Keratinocyte (primary cell): ENCODE data around the gene COX4I2. TPM values are rescaled to one million over a fixed set of nuclear protein-coding genes. Genes with fewer than 3 reads are reported as not detected.

Source experiments
- DNase-seq: peaks from one replicate; pipeline ENCODE4 v3.0.0-alpha.2; 2011; ENCODE audit warnings: low read depth, missing footprints, low spot score
- FAIRE-seq: peaks from 2 replicates; lab custom pipeline; 2011; peaks lifted over from hg19 to GRCh38; lab: Jason Lieb, UNC
- H2AFZ ChIP-seq: 2 replicates; pipeline ENCODE4 v1.6.0; 2012; ENCODE audit warnings: low read length, control low read depth, inconsistent platforms; ENCODE audit not compliant: control insufficient read depth
- H3K27ac ChIP-seq: 2 replicates; pipeline ENCODE4 v1.5.1; 2011; ENCODE audit warnings: low read length; ENCODE audit not compliant: control insufficient read depth, insufficient read depth
- H3K27me3 ChIP-seq: 3 replicates; pipeline ENCODE4 v1.6.0; 2011; ENCODE audit warnings: low read length; ENCODE audit not compliant: control insufficient read depth, insufficient read depth; ENCODE audit errors: extremely low read depth
- H3K36me3 ChIP-seq, 2 experiments: 2 replicates in 1 of 2; 3 replicates in 1 of 2; pipeline ENCODE4 v1.5.1; 2011; ENCODE audit warnings: low read length in 2 of 2, mild to moderate bottlenecking in 1 of 2; ENCODE audit not compliant: control insufficient read depth in 2 of 2, insufficient read depth in 2 of 2; ENCODE audit errors: extremely low read depth in 1 of 2
- H3K4me1 ChIP-seq: 3 replicates; pipeline ENCODE4 v1.5.1; 2011; ENCODE audit warnings: low read length; ENCODE audit not compliant: control insufficient read depth, insufficient read depth; ENCODE audit errors: extremely low read depth
- H3K4me2 ChIP-seq: 3 replicates; pipeline ENCODE4 v1.6.0; 2011; ENCODE audit warnings: low read depth, low read length; ENCODE audit not compliant: control insufficient read depth, insufficient read depth; ENCODE audit errors: extremely low read depth
- H3K4me3 ChIP-seq, 3 experiments: fragments of 200-600 bp in 1 of 3; sonication (generic) in 1 of 3; 2 replicates in 2 of 3; 3 replicates in 1 of 3; pipeline ENCODE4 v1.5.1; 2011 to 2016; ENCODE audit warnings: low read length in 3 of 3, mild to moderate bottlenecking in 3 of 3, control low read depth in 2 of 3, inconsistent platforms in 1 of 3, low read depth in 1 of 3, mixed read lengths in 1 of 3, mixed run types in 1 of 3, moderate library complexity in 1 of 3; ENCODE audit not compliant: control insufficient read depth in 2 of 3, insufficient read depth in 2 of 3; ENCODE audit errors: extremely low read depth in 1 of 3
- H3K79me2 ChIP-seq: 2 replicates; pipeline ENCODE4 v1.6.0; 2012; ENCODE audit warnings: low read length; ENCODE audit not compliant: control insufficient read depth, insufficient read depth
- H3K9ac ChIP-seq: 3 replicates; pipeline ENCODE4 v1.6.0; 2011; ENCODE audit warnings: low read length; ENCODE audit not compliant: control insufficient read depth, insufficient read depth; ENCODE audit errors: extremely low read depth
- H3K9me1 ChIP-seq: 3 replicates; pipeline ENCODE4 v1.6.0; 2011; ENCODE audit warnings: low read length; ENCODE audit not compliant: control insufficient read depth, insufficient read depth; ENCODE audit errors: extremely low read depth
- H3K9me3 ChIP-seq: 2 replicates; pipeline ENCODE4 v1.5.1; 2012; ENCODE audit warnings: low read depth, low read length; ENCODE audit not compliant: control insufficient read depth
- H4K20me1 ChIP-seq: 3 replicates; pipeline ENCODE4 v1.6.0; 2011; ENCODE audit warnings: low read length; ENCODE audit not compliant: control insufficient read depth, insufficient read depth; ENCODE audit errors: extremely low read depth
- EZH2 ChIP-seq: IDR thresholded peaks from one replicate; pipeline ENCODE4 v1.6.1; 2012; ENCODE audit warnings: inconsistent platforms, mild to moderate bottlenecking, low read length, moderate library complexity
- dilution Hi-C: fragments of 300-500 bp; cut with MboI; formaldehyde crosslinking; loops from one replicate; pipeline ENCODE4 v1.7.0; 2020; ENCODE audit warnings: low sequenced_read_pairs; ENCODE audit not compliant: extremely low pct_ligation_motif_present
- polyA plus RNA-seq, 5 experiments: library from polyadenylated mRNA; depleted of rRNA in 3 of 5; stranded (reverse) in 3 of 5; stranded (forward) in 1 of 5; unstranded in 1 of 5; fragments of >200 nt; gene quantifications; 1 replicate in 1 of 5; 2 replicates in 3 of 5; 3 replicates in 1 of 5; pipeline versions ENCODE4 v1.2.1 to v1.2.3, GENCODE V29; 2011 to 2012; ENCODE audit warnings: missing spikeins in 2 of 5, low read depth in 1 of 5, low replicate concordance in 1 of 5
- TF ChIP-seq, protein P1 (sequence below), 3 experiments: IDR thresholded peaks in 1 of 3; conservative IDR thresholded peaks in 1 of 3; optimal IDR thresholded peaks in 1 of 3; 2 replicates in 2 of 3; 3 replicates in 1 of 3; pipeline versions ENCODE3 to v1.5.1; 2011; ENCODE audit warnings: low read length in 3 of 3, mild to moderate bottlenecking in 3 of 3, moderate library complexity in 2 of 3, control low read depth in 1 of 3, inconsistent platforms in 1 of 3; ENCODE audit not compliant: insufficient read depth in 2 of 3; ENCODE audit errors: extremely low read depth in 1 of 3

Gene COX4I2
- polyA plus RNA-seq, 1 donor (not counting 4 experiments of a cell fraction or from before 2014, with no cell fraction given): not detected

- Histone ChIP-seq H3K4me1 (peaks cover 5% of the 10 kb centered on the region), H3K4me2 (no peak overlapping the region), H3K9me1 (no peaks in the 10 kb centered on the region), H3K9me3 (no peaks in the 10 kb centered on the region), H3K27me3 (no peaks in the 10 kb centered on the region), H2AFZ (no peak overlapping the region), H3K36me3 (peaks cover 35 to 44% of the 10 kb centered on the region in 2 experiments), H4K20me1 (peaks cover 6% of the 10 kb centered on the region), H3K27ac (no peak overlapping the region), H3K79me2 (peaks cover 76% of the 10 kb centered on the region), H3K9ac (no peak overlapping the region), H3K4me3 (no peak overlapping the region)
- DNase-seq (no peak), FAIRE-seq (no peak)
- no peak for TF ChIP-seq EZH2
- TF ChIP-seq, protein P1, sequence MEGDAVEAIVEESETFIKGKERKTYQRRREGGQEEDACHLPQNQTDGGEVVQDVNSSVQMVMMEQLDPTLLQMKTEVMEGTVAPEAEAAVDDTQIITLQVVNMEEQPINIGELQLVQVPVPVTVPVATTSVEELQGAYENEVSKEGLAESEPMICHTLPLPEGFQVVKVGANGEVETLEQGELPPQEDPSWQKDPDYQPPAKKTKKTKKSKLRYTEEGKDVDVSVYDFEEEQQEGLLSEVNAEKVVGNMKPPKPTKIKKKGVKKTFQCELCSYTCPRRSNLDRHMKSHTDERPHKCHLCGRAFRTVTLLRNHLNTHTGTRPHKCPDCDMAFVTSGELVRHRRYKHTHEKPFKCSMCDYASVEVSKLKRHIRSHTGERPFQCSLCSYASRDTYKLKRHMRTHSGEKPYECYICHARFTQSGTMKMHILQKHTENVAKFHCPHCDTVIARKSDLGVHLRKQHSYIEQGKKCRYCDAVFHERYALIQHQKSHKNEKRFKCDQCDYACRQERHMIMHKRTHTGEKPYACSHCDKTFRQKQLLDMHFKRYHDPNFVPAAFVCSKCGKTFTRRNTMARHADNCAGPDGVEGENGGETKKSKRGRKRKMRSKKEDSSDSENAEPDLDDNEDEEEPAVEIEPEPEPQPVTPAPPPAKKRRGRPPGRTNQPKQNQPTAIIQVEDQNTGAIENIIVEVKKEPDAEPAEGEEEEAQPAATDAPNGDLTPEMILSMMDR (optimal IDR thresholded peaks at IDR 0.05 in 1 of 3, IDR thresholded peaks at IDR 0.05 in 1 of 3, conservative IDR thresholded peaks at IDR 0.05 in 1 of 3; ENCODE audit: extremely low read depth in 1 of 3, insufficient read depth in 2 of 3, low read length in 3 of 3): no peak
- dilution Hi-C loops: no loop called here
Measured at GRCh38 chr20:31669876-31670275, 32.2 kb downstream of the COX4I2 start.

- H3K36me3 ChIP-seq: peaks cover 30 to 42% of the 10 kb centered on the region in 2 experiments
- FAIRE-seq: no peak
- H3K9me1 ChIP-seq: no peaks in the 10 kb centered on the region
- H3K9ac ChIP-seq: no peak overlapping the region
- peaks cover 6% of the 10 kb centered on the region for H4K20me1 ChIP-seq
- H3K4me3 ChIP-seq: no peak overlapping the region
- DNase-seq: no peak
- dilution Hi-C loops: no loop called here
- H3K27me3 ChIP-seq: no peaks in the 10 kb centered on the region
- no peak overlapping the region for H3K27ac ChIP-seq
- no peaks in the 10 kb centered on the region for H3K9me3 ChIP-seq
- no peak overlapping the region for H2AFZ ChIP-seq
- peaks cover 12% of the 10 kb centered on the region for H3K4me1 ChIP-seq
- H3K4me2 ChIP-seq: no peak overlapping the region
- TF ChIP-seq, protein P1 (optimal IDR thresholded peaks at IDR 0.05 in 1 of 3, IDR thresholded peaks at IDR 0.05 in 1 of 3, conservative IDR thresholded peaks at IDR 0.05 in 1 of 3; ENCODE audit: extremely low read depth in 1 of 3, insufficient read depth in 2 of 3, low read length in 3 of 3): no peak
- no peak for TF ChIP-seq EZH2
- H3K79me2 ChIP-seq: peaks cover 84% of the 10 kb centered on the region
Measured at GRCh38 chr20:31670371-31671228, 32.9 kb downstream of the COX4I2 start.
